LNCAP (cell line): ENCODE measurements around the gene RPL3.

ENCODE experiments used
- TF ChIP-seq, protein P1 (sequence below): fragments of 450-650 bp; IDR thresholded peaks from 2 replicates; pipeline ENCODE4 v1.5.1; 2017; ENCODE audit warnings: mild to moderate bottlenecking

The RPL3 gene

DNA sequence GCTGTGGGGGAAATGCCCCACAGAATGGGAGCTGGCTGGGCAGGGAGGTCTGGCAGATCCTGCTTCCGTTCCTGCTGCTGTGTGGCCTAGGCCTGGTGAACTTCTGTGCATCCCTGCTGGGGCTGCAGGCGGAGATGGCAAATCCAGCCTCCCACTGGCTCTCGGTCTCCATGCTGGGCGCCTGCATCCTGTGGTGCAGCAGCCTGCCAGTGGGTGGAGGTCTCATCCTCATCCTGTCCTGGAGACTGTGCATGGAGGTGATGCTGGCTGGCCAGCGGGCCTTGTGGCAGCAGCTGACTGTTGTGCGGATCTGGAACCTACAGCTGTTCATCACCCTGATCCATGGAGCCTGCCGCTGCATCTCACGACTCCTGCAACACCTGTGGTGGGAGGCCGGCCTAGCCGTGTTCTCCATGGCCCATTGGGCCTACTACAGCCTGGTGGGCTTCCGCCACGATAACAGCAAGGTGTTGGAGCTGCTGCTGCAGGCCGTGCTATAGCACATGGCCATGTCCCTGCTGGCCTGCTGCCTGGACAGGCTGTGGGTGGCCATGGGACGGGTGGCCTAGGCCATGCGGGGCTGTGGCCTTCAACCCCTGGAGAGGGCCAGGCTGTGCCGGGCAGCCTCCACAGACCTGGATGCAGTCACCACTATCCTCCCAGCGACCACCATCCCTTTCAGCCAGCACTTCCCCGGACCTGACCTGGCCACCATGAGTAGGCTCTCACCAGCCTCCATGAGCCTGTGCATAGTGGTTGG is 8.8 kb upstream of the RPL3 start:
- TF ChIP-seq, protein P1, sequence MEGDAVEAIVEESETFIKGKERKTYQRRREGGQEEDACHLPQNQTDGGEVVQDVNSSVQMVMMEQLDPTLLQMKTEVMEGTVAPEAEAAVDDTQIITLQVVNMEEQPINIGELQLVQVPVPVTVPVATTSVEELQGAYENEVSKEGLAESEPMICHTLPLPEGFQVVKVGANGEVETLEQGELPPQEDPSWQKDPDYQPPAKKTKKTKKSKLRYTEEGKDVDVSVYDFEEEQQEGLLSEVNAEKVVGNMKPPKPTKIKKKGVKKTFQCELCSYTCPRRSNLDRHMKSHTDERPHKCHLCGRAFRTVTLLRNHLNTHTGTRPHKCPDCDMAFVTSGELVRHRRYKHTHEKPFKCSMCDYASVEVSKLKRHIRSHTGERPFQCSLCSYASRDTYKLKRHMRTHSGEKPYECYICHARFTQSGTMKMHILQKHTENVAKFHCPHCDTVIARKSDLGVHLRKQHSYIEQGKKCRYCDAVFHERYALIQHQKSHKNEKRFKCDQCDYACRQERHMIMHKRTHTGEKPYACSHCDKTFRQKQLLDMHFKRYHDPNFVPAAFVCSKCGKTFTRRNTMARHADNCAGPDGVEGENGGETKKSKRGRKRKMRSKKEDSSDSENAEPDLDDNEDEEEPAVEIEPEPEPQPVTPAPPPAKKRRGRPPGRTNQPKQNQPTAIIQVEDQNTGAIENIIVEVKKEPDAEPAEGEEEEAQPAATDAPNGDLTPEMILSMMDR, result no peak

DNA sequence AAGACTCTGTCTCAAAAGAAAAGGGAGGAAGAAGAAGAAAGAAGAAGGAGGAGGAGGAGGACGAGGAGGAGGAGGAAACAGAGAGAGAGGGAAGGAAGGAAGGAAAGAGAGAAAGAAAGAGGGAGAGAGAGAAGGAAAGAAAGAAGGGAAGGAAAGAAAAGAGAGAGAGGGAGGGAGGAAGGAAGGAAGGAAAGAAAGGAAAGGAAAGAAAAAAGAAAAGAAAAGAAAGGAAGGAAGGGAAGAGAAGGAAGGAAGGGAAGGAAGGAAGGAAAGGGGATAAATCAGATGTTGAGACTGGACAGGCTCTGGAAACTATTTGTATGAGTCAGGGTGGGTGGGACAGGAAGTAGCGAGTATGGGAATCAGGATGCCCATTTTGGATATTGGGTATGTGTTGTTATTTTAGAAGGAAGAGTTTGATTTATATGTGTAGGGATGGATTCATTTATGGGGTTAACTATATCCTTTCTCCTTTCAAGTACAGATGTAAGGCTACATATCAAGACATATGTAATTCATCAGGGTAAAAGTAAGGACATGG is 6.0 kb upstream of the RPL3 start:
- TF ChIP-seq, protein P1, result no peak

DNA sequence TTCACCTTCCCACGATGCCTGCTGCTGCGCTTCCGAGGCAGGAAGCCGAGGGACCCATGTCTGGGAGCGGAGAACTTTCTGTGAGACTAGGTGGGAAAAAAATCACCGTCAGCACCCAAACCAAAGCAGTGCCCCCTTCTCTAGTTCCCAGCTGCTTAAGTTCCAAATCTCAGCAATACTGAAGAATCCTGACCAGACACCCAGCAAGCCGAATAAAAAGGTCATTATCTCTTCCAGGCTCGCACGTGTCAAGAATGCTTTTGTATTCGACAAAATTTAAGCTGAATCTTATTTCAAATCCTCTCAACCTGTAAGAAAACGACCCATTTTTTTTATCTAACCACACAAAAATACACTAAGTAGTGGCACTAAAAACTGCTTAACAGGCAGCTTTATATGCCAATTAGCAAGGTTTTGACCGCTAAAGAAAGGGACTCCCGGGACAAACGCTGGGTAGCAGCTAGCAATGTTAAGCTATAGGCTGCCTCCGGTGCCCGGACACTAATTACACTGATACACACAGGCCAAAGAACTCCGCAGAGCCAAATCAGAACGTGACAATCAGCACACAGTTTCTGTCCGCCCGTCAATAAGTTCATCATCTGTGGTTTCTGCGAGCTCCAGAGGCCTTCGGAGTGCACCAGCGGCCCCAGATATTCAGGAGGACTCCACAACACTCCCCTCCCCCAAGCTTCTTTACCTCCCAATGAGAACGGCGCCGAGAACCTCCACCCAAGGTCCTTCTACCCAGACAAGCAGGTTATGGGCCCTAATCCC is 728 bp downstream of the RPL3 start:
- TF ChIP-seq, protein P1, result no peak

DNA sequence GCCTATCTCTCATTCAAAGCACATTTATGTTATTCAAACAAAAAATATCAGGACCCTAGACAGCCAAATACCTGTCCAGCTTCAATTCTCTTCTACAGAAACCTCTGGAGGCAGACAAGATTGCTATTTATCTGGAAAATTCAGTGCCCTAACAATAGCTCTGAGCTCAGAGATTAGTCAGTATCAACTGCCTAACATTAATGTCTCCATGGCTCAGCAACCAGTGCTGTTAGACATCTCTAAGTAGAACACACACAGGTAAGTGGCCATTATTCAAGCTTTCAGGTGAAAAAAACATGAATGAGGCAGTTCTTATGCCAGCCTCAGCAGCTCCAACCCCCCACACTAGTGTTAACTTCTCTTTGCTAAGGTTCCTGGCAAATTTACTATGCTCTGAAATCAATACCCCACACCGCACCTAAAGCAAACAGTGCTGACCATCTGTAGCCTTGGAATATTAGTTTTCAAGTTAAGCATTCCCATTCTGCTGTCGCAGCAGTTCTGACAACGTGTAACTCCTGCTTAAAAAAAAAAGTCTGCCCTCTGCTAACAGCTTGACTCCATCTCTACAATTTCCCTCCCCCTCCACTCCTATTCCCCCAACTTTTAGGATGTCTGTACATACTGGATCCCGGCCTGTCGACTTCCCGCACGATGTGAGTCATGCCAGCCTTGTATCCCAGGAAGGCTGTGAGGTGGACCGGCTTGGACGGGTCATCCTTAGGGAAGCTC is 1.5 kb downstream of the RPL3 start:
- TF ChIP-seq, protein P1, result no peak

DNA sequence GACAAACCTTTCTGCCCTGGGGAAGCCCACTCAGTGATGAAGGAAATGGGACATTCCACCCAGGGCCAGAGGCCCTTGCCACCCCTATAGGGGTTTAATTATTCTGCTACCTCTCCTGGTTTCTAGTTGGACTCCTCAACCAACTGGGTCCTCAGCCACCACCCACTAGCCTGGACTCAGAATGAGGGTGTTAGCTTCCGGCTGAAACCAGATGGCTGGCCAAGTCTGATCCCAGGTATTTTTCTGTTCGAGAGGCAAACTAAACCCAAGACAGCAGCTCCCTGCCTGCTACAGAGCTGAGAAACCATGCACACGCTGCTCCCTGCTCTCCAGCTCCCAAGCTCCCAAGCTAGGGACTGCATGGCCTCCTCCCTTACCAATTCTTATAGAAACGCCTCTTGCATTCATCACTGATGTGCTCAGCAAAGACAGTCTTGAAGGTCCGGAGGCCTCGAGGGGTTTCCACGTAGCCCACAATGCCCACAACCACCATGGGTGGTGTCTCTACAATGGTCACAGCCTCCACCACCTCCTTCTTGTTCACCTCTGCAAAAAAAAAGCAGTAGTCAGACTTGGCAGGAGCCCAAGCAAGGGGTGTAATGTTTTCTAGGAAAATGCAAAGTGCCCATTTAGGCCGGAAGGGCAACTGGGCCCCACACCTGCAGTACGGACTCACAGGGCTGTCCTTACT is 2.2 kb downstream of the RPL3 start:
- TF ChIP-seq, protein P1, result no peak

DNA sequence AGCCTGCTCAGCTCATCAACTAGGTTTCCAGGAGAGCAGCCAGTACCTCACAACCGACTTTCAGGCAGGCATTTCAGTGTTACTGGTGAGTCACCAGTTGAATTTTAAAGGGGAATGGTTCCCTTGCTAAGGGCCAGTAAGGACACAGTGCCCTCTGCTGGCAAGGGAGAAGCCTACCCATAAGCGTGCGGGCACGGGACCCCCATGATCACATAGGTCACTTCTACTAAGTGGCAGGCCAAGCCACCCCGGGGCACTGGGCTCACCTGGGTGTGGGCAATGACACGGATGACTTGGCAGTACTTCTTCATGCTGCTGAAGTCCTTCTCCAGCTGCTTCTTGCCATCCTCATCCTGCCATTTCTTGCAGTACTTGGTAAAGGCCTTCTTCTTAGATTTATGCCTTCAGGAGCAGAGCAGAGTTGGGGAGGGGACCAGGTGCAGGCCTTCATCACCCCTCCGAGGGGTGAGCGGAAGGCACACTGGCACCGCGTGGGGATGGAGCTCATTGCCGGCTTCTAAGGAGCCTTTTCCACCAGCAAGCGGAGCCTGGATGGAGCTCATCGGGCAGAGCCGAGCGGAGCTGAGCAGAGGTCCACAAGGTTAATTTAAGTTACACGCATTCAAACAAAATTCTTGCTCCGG is 2.9 kb downstream of the RPL3 start:
- TF ChIP-seq, protein P1, result peak; percentile 90
